Mesangial cell (primary cell): ENCODE data around the gene LYSMD3. TPM values are rescaled to one million over a fixed set of nuclear protein-coding genes. Genes with fewer than 3 reads are reported as not detected.

ENCODE experiments used
- total RNA-seq: library from RNA; depleted of rRNA; stranded (reverse); fragments of >200 nt; gene quantifications from 2 replicates; pipeline ENCODE4 v1.2.3, GENCODE V29; 2015

LYSMD3 gene
- total RNA-seq, result 6.5 and 6.7 TPM in 2 replicates

GRCh38 chr5:90529194-90529938 is at the start of gene LYSMD3:
LYSMD3 (minus strand) TSS chr5:90529584; CDS start chr5:90525289, 4,295 bp downstream.

GRCh38 chr5:90558344-90559192 is 29.2 kb upstream of the LYSMD3 start, which contains the start of gene ADGRV1:
ADGRV1 (plus strand) TSS chr5:90558797; CDS start chr5:90558896, 99 bp downstream.

GRCh38 chr5:90474235-90475107 is 54.9 kb downstream of the LYSMD3 start, which contains the start of the genes MBLAC2 and POLR3G:
MBLAC2 (minus strand) TSS chr5:90474771; CDS start chr5:90474292, 479 bp downstream.
POLR3G (plus strand) TSS chr5:90474864; CDS start chr5:90485568, 10,704 bp downstream.

Other genes starting within 250 kb of the LYSMD3 start
- gene CETN3, start 119.8 kb downstream of the LYSMD3 start, total RNA-seq, result 1.0 and 6.4 TPM in 2 replicates
- gene MBLAC2, start 54.8 kb downstream of the LYSMD3 start, total RNA-seq, result 2.4 and 4.4 TPM in 2 replicates
- gene POLR3G, start 54.7 kb downstream of the LYSMD3 start, total RNA-seq, result 5.6 and 11.6 TPM in 2 replicates
- gene ADGRV1, start 29.2 kb upstream of the LYSMD3 start, total RNA-seq, result 0.76 and 0.81 TPM in 2 replicates